Measurements from ENCODE around the gene TMEM269.

The TMEM269 gene

DNA sequence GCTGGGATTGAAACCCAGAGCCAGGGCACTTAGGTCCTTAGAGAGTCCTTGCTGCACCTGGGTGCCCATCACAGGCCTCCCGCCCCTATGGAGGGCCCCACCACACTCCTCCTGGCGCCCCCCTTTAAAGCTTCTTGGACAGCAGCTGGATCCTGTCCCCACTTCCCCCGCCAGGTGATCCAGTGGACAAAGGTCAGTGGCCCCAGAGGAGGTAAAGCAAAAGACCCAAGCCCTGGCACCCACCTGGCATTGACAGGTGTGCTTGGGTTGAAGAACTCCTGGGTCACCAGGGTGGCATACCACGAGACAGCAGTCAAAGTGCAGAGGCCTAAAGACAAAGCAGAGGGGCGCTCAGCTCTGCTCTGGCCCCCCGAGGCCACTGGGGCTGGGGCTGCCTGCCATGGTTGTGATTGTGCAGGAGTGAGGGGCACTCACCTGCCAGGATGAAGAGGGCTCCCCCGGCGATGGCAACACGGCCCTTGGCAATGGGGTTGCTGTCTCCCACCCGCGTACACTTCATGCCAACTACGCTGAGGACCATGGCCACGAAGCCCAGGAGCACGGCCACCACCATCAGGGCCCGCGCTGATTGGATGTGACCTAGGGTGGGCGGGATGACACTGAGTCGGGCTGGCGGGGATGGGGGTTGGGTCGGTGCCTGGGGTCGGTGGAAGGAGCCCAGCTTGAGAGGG is 46.7 kb upstream of the TMEM269 start:
- TF ChIP-seq, protein P1, sequence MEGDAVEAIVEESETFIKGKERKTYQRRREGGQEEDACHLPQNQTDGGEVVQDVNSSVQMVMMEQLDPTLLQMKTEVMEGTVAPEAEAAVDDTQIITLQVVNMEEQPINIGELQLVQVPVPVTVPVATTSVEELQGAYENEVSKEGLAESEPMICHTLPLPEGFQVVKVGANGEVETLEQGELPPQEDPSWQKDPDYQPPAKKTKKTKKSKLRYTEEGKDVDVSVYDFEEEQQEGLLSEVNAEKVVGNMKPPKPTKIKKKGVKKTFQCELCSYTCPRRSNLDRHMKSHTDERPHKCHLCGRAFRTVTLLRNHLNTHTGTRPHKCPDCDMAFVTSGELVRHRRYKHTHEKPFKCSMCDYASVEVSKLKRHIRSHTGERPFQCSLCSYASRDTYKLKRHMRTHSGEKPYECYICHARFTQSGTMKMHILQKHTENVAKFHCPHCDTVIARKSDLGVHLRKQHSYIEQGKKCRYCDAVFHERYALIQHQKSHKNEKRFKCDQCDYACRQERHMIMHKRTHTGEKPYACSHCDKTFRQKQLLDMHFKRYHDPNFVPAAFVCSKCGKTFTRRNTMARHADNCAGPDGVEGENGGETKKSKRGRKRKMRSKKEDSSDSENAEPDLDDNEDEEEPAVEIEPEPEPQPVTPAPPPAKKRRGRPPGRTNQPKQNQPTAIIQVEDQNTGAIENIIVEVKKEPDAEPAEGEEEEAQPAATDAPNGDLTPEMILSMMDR (IDR thresholded peaks at IDR 0.05; ENCODE audit: low read depth, low read length) = no peak
- no peak for DNase-seq (ENCODE audit: extremely low read depth, low read depth)

DNA sequence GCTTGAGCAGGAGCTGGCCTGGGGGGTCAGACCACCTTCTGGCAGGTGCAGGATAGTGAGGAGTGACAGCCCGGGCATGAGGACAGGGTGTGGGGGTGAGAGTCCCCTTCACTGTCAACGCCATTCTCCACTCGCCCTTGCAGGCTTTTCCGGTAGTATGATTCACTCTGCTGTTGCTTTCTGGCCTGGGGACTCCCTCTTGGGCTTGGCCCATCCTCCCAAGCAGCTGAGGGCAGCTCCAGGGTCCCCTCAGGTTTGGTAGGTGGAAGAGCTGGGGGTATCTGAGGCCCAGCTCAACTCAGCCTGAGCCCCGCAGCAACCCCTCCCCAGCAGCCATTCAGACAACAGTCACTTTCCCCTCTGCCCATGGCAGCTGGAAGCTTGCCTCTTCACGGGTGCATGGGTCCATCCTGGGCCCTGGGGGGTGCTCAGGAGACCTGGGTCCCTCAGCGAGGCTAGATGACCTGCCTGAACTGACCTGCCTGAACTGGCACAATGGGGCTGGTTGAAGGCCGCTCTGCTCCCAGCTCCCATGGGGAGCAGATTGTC is 46.0 kb upstream of the TMEM269 start:
- TF ChIP-seq, protein P1 (IDR thresholded peaks at IDR 0.05; ENCODE audit: low read depth, low read length) = no peak
- DNase-seq (ENCODE audit: extremely low read depth, low read depth) = no peak

DNA sequence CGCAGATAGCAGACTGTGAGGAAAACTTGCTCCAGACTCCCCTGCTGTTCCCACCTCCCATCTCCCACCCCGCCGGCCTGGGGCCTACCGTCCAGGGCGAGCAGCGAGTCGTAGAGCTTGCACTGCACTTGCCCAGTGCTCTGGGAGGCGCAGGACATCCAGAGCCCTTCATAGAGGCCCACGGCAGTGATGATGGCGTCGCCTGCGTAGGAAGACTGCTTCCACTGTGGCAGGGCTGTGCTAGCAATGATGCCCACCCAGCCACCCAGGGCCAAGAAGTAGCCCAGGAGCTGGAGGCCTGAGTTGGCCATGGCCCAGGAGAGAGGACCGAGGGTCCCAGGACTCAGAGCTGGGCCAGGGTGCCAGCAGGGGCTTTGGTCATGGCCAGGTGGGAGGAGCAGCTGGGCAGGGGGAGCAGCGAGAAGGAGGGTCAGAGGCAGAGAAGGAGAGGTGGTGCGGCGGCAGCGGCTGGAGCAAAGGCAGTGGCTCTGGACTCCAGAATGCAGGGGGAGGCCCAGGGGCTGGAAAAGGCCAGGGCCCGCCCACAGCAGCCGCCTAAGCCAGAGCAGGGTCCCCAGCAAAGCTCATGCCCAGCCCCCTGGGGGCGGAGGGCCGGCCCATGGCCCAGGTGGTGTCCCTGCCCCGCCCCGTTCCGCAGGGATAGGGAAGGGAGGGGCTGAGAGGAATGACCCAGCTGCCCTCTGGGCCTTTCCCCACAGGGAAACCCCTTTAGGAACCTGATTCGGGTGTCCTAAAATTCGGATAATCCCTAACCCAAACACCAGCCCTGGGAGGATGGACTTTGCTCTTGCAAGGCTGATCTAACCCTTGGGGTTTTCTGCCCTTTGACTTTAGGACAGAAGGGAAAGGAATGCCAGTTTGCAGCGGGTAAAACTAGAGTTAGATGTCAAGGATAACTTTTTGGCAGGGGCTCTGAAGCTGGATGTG is 44.8 kb upstream of the TMEM269 start, which contains the start of gene CLDN19:
Gene CLDN19, minus strand, starts transcription at position 484 of the 948 bp plus-strand sequence. Its CDS starts 173 bp downstream, at position 311.
- no peak for DNase-seq (ENCODE audit: extremely low read depth, low read depth)
- TF ChIP-seq, protein P1 (IDR thresholded peaks at IDR 0.05; ENCODE audit: low read depth, low read length) = no peak

DNA sequence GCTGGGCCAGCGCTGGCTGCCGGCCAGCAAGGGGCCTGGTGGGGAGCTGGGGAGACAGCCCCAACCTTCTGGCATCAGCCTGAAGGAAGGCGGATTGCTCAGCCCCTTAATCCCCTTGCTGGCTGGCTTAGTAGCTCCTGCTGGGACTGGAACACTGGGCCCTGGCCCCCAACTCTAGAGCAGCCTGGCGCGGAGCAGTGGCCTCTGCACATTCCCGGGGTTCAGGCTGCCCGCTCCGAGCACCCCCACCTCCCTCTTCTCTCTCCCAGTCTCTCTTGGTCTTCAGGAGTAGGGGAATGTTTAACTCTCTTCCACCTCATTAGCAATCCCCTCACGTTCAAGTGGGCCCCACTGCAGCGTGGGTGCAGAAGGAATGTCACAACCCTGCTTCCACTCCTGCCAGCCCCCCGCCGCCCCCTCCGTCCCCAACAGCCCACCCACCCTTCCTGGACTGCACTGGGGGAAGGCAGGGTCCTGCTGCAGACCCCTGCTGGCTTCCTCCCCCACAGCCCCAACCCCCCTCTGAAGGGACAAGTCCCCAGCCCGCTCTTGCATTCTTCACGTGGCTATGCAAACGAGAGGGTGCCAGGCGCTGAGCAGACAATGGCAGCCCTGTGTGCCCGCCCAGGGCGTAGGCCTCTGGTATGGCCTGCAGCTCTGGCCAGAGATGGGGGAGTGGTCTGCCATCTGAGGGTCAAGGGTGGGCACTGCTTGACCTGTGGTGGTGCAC is 43.8 kb upstream of the TMEM269 start:
- DNase-seq (ENCODE audit: extremely low read depth, low read depth) = no peak
- TF ChIP-seq, protein P1 (IDR thresholded peaks at IDR 0.05; ENCODE audit: low read depth, low read length) = no peak

DNA sequence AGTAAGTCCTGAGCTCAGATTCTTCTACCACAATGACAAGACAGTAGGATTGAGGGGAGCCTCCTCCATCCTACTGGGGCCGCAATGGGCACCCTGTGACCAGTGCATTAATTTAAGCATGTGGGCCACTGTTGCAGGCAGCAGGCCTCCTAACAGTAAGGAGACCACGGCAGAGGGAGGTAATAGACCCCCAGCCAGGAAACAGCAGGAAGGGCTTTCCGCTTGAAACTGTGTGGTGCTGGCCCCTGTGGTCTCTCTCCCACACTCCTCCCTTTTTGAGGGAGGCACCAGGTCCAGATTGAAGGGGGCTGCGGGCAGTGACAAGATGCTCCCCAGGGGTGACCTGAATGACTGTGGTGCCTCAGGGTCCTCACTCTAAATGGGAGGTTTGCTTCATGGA is 43.1 kb upstream of the TMEM269 start:
- TF ChIP-seq, protein P1 (IDR thresholded peaks at IDR 0.05; ENCODE audit: low read depth, low read length) = no peak
- DNase-seq (ENCODE audit: extremely low read depth, low read depth) = no peak

DNA sequence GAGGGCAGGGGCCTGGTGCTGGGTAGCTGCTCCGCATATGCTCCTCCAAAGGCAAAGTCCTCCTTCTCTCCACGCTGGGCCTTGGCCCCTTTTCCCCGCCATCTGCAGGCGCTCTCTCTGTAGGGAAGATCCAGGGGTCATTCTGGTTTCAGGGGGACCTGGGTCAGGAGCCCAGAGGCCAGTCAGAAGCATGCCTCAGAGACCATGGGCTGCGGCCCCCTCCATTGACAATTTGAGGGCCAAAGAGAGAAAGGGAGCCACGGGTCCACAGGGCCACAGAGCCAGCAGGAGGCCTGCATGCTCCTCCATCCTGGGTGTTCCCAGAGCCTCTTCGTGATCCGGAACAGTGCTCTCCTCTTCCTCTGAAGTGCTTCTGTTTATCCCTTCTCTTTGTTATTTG is 42.6 kb upstream of the TMEM269 start:
- DNase-seq (ENCODE audit: extremely low read depth, low read depth) = no peak
- TF ChIP-seq, protein P1 (IDR thresholded peaks at IDR 0.05; ENCODE audit: low read depth, low read length) = no peak

All from AG09319 (cell line).